SKM-1 treated with dmso at 0.1 percent for 144 hours (cell line): ENCODE data around the gene TTLL4.

Experiments
- DNase-seq: peaks from one replicate; lab custom pipeline; 2025; ENCODE audit not compliant: unreplicated experiment; lab: John Stamatoyannopoulos, UW

The TTLL4 gene

GRCh38 chr2:218781691-218782527 lies 71.3 kb downstream of the TTLL4 start, which contains the start of gene CYP27A1:
CYP27A1 (plus strand) TSS chr2:218782147; CDS start chr2:218782183, 36 bp downstream.
- no peak for DNase-seq

GRCh38 chr2:218782528-218782844 lies 71.9 kb downstream of the TTLL4 start:
- DNase-seq: no peak

- no peak for DNase-seq
These were observed 73.1 kb downstream of the TTLL4 start for GRCh38 chr2:218783688-218784087.

GRCh38 chr2:218785103-218785502 lies 74.5 kb downstream of the TTLL4 start:
- no peak for DNase-seq

- DNase-seq: no peak
These were observed 75.5 kb downstream of the TTLL4 start for GRCh38 chr2:218786133-218786532.

- DNase-seq: no peak
These were observed 78.1 kb downstream of the TTLL4 start for GRCh38 chr2:218788529-218789255.

- DNase-seq: no peak
These were observed 81.8 kb downstream of the TTLL4 start for GRCh38 chr2:218792433-218792832.

- DNase-seq: no peak
These were observed 86.1 kb downstream of the TTLL4 start for GRCh38 chr2:218796691-218797090.

GRCh38 chr2:218798767-218799504 lies 88.3 kb downstream of the TTLL4 start:
- no peak for DNase-seq

GRCh38 chr2:218799990-218800389 lies 89.4 kb downstream of the TTLL4 start:
- DNase-seq: no peak

- no peak for DNase-seq
These were observed 91.9 kb downstream of the TTLL4 start for GRCh38 chr2:218802386-218802994.

- DNase-seq: no peak
These were observed 94.2 kb downstream of the TTLL4 start for GRCh38 chr2:218804817-218805216.
